GM23338 (cell line): ENCODE results near the gene DOCK10. TPM values are rescaled to one million over a fixed set of nuclear protein-coding genes. Genes with fewer than 3 reads are reported as not detected.

ENCODE experiments used
- ATAC-seq: fragments of 200-7000 bp; cut with Tn5 transposase; 3 replicates; pipeline ENCODE4 v1.9.1; 2020
- DNase-seq: peaks from one replicate; pipeline ENCODE4 v3.0.0-alpha.2; 2015; ENCODE audit warnings: low spot score
- H2AFZ ChIP-seq: fragments of 200-600 bp; sonication (generic); 2 replicates; pipeline ENCODE4 v1.8.0; 2016; ENCODE audit warnings: antibody characterized with exemption, mild to moderate bottlenecking, moderate library complexity
- H3F3A ChIP-seq: fragments of 200-600 bp; sonication (generic); replicated peaks from 2 replicates; pipeline ENCODE4 v1.8.0; 2017; ENCODE audit warnings: antibody characterized with exemption, mixed run types, low read depth
- H3K27ac ChIP-seq: fragments of 200-600 bp; sonication (generic); 2 replicates; pipeline ENCODE4 v1.6.1; 2016; ENCODE audit warnings: low read depth
- H3K27me3 ChIP-seq: fragments of 200-600 bp; sonication (generic); 2 replicates; pipeline ENCODE4 v1.8.0; 2016; ENCODE audit warnings: mild to moderate bottlenecking, mixed run types, moderate library complexity; ENCODE audit not compliant: insufficient read depth
- H3K36me3 ChIP-seq: fragments of 200-600 bp; sonication (generic); 2 replicates; pipeline ENCODE4 v1.8.0; 2016; ENCODE audit warnings: mild to moderate bottlenecking; ENCODE audit not compliant: insufficient read depth
- H3K4me1 ChIP-seq: fragments of 200-600 bp; sonication (generic); 2 replicates; pipeline ENCODE4 v1.8.0; 2016; ENCODE audit warnings: mild to moderate bottlenecking, moderate library complexity; ENCODE audit not compliant: insufficient read depth
- H3K4me2 ChIP-seq: fragments of 200-600 bp; sonication (generic); 2 replicates; pipeline ENCODE4 v1.7.1; 2017; ENCODE audit warnings: mixed run types
- H3K4me3 ChIP-seq: fragments of 200-600 bp; sonication (generic); 2 replicates; pipeline ENCODE4 v1.6.1; 2016; ENCODE audit warnings: mixed run types
- H3K79me2 ChIP-seq: fragments of 200-600 bp; sonication (generic); replicated peaks from 2 replicates; pipeline ENCODE4 v1.8.0; 2017; ENCODE audit warnings: mild to moderate bottlenecking; ENCODE audit not compliant: insufficient read depth
- H3K9me2 ChIP-seq: fragments of 200-600 bp; sonication (generic); 2 replicates; pipeline ENCODE4 v1.8.0; 2017; ENCODE audit not compliant: insufficient read depth
- H4K20me1 ChIP-seq: fragments of 200-600 bp; sonication (generic); replicated peaks from 2 replicates; pipeline ENCODE4 v1.8.0; 2017; ENCODE audit warnings: mild to moderate bottlenecking; ENCODE audit not compliant: insufficient read depth
- H3K27ac Mint-ChIP-seq: 2 replicates; pipeline ENCODE4 v1.8.0; 2020; ENCODE audit warnings: inconsistent platforms, mild to moderate bottlenecking, moderate library complexity, mixed read lengths
- H3K27me3 Mint-ChIP-seq: 3 replicates; pipeline ENCODE4 v1.8.0; 2022; ENCODE audit warnings: low read depth, mild to moderate bottlenecking, moderate library complexity, mixed read lengths, inconsistent platforms; ENCODE audit not compliant: insufficient read depth, poor library complexity
- H3K36me3 Mint-ChIP-seq: 3 replicates; pipeline ENCODE4 v1.8.0; 2021; ENCODE audit warnings: low read depth, mild to moderate bottlenecking, inconsistent platforms, moderate library complexity, mixed read lengths
- H3K4me1 Mint-ChIP-seq: 3 replicates; pipeline ENCODE4 v1.8.0; 2020; ENCODE audit warnings: mild to moderate bottlenecking, inconsistent platforms, mixed read lengths
- H3K4me3 Mint-ChIP-seq: 3 replicates; pipeline ENCODE4 v1.8.0; 2021; ENCODE audit warnings: moderate library complexity, mild to moderate bottlenecking, inconsistent platforms, mixed read lengths
- H3K9me3 Mint-ChIP-seq: 3 replicates; pipeline ENCODE4 v1.8.0; 2020; ENCODE audit warnings: moderate library complexity, mild to moderate bottlenecking, inconsistent platforms, mixed read lengths
- CREB1 ChIP-seq: fragments of 250-450 bp; sonication (Bioruptor Pico); IDR thresholded peaks from 2 replicates; pipeline ENCODE4 v1.5.0; 2020; ENCODE audit warnings: low read depth, mild to moderate bottlenecking, moderate library complexity
- CTCF ChIP-seq, 2 experiments: fragments of 200-600 bp in 1 of 2; sonication (generic) in 1 of 2; conservative IDR thresholded peaks; 2 replicates each; pipeline versions ENCODE4 v1.5.1 to v1.6.1; 2016 to 2017; ENCODE audit warnings: antibody characterized with exemption in 2 of 2, low read depth in 2 of 2, mild to moderate bottlenecking in 2 of 2, moderate library complexity in 1 of 2
- ETS1 ChIP-seq: IDR thresholded peaks from 2 replicates; pipeline ENCODE4 v1.6.1; 2016; ENCODE audit warnings: antibody characterized with exemption
- EZH2 ChIP-seq: fragments of 200-600 bp; sonication (generic); IDR thresholded peaks from one replicate; pipeline ENCODE4 v1.8.0; 2017; ENCODE audit warnings: antibody characterized with exemption, mild to moderate bottlenecking, low read depth; ENCODE audit not compliant: unreplicated experiment
- EZH2phosphoT487 ChIP-seq: fragments of 200-600 bp; sonication (generic); IDR thresholded peaks from one replicate; pipeline ENCODE4 v1.8.1; 2018; ENCODE audit warnings: antibody characterized with exemption; ENCODE audit not compliant: unreplicated experiment
- JUNB ChIP-seq: IDR thresholded peaks from one replicate; pipeline ENCODE4 v1.6.1; 2016; ENCODE audit warnings: antibody characterized with exemption; ENCODE audit not compliant: unreplicated experiment
- NANOG ChIP-seq: IDR thresholded peaks from 2 replicates; pipeline ENCODE4 v1.6.1; 2016; ENCODE audit warnings: antibody characterized with exemption, borderline replicate concordance
- POLR2AphosphoS5 ChIP-seq: IDR thresholded peaks from 2 replicates; pipeline ENCODE4 v1.6.1; 2016; ENCODE audit warnings: antibody characterized with exemption, low read depth
- REST ChIP-seq: IDR thresholded peaks from one replicate; pipeline ENCODE4 v1.6.1; 2018; ENCODE audit warnings: antibody characterized with exemption; ENCODE audit not compliant: unreplicated experiment
- STAT1 ChIP-seq: IDR thresholded peaks from one replicate; pipeline ENCODE4 v1.6.1; 2016; ENCODE audit warnings: antibody characterized with exemption; ENCODE audit not compliant: unreplicated experiment
- ZNF114 ChIP-seq: fragments of 250-450 bp; sonication (Bioruptor Pico); IDR thresholded peaks from 2 replicates; pipeline ENCODE4 v1.5.0; 2020; ENCODE audit warnings: mild to moderate bottlenecking, moderate library complexity
- ZNF331 ChIP-seq: fragments of 250-450 bp; sonication (Bioruptor Pico); IDR thresholded peaks from 2 replicates; pipeline ENCODE4 v1.5.0; 2020; ENCODE audit warnings: low read depth, mild to moderate bottlenecking, moderate library complexity
- polyA plus RNA-seq: library from polyadenylated mRNA; unstranded; fragments of >200 nt; fragmentation: Nextera tagmentation; extraction: Ambion mirVana; gene quantifications from 2 replicates; pipeline ENCODE4 v1.2.1, GENCODE V29; 2016
- total RNA-seq: library from RNA; depleted of rRNA; stranded (reverse); fragments of >200 nt; shearing (Covaris generic); gene quantifications from 2 replicates; pipeline ENCODE4 v1.2.3, GENCODE V29; 2014

Gene DOCK10
- total and polyA plus RNA-seq, 2 experiments from 2014 or later = 1.0 to 1.7 TPM

GRCh38 chr2:225041207-225041850, 939 bp downstream of the DOCK10 start:
- H3K27ac Mint-ChIP-seq = no peak overlapping the region
- H3K27me3 Mint-ChIP-seq = peaks cover 36% of the 10 kb centered on the region
- Histone ChIP-seq H3K4me2 (peak overlapping the region; percentile 90), H3K9me2 (no peaks in the 10 kb centered on the region), H3K36me3 (no peaks in the 10 kb centered on the region), H3K27ac (no peak overlapping the region), H3F3A (peaks cover 8% of the 10 kb centered on the region; the same call in 1 of the 2 replicates), H2AFZ (peak overlapping the region; percentile 94), H4K20me1 (no peaks in the 10 kb centered on the region), H3K27me3 (peaks cover 70% of the 10 kb centered on the region), H3K4me1 (peaks cover 28% of the 10 kb centered on the region), H3K4me3 (peak overlapping the region; percentile 70), H3K79me2 (no peaks in the 10 kb centered on the region)
- DNase-seq = peak; percentile 47
- H3K4me3 Mint-ChIP-seq = peak overlapping the region; percentile 73
- TF ChIP-seq EZH2 (peak; percentile 48), POLR2AphosphoS5 (no peak), NANOG (no peak), ETS1 (no peak), STAT1 (no peak)
- no peaks in the 10 kb centered on the region for H3K36me3 Mint-ChIP-seq
- no peaks in the 10 kb centered on the region; the same call in 2 of the 3 replicates for H3K9me3 Mint-ChIP-seq
- peak; percentile 77 for ATAC-seq
- peaks cover 30% of the 10 kb centered on the region for H3K4me1 Mint-ChIP-seq

- Histone ChIP-seq H3K27ac (no peak overlapping the region), H2AFZ (peak overlapping the region; percentile 94; the same call in 1 of the 2 replicates), H3K4me1 (peaks cover 28% of the 10 kb centered on the region), H3K36me3 (no peaks in the 10 kb centered on the region), H3K79me2 (no peaks in the 10 kb centered on the region), H3K27me3 (peaks cover 70% of the 10 kb centered on the region), H3K4me2 (peak overlapping the region; percentile 90), H3K9me2 (no peaks in the 10 kb centered on the region), H3F3A (peaks cover 8% of the 10 kb centered on the region; the same call in 1 of the 2 replicates), H3K4me3 (peak overlapping the region; percentile 70), H4K20me1 (no peaks in the 10 kb centered on the region)
- no peak for DNase-seq
- Mint-ChIP-seq H3K27me3 (peaks cover 36% of the 10 kb centered on the region), H3K27ac (no peak overlapping the region), H3K9me3 (no peaks in the 10 kb centered on the region), H3K36me3 (no peaks in the 10 kb centered on the region), H3K4me3 (peak overlapping the region; percentile 73), H3K4me1 (peaks cover 30% of the 10 kb centered on the region)
- ATAC-seq = no peak; the same call in 1 of the 3 replicates
- TF ChIP-seq POLR2AphosphoS5 = no peak
- TF ChIP-seq JUNB = no peak
- no peak for TF ChIP-seq CREB1 (CRISPR knock-in tag)
- TF ChIP-seq CTCF (conservative IDR thresholded peaks at IDR 0.05; ENCODE audit: low read depth in 2 of 2) = no peak
- TF ChIP-seq ZNF331 = no peak
- TF ChIP-seq REST = no peak
- TF ChIP-seq EZH2phosphoT487 = no peak
- TF ChIP-seq ZNF114 (CRISPR knock-in tag) = no peak
Measured at GRCh38 chr2:225040856-225041206, 1.4 kb downstream of the DOCK10 start.
